NT2/D1 (cell line): Measurements from ENCODE around the gene CACNA1C.

ENCODE experiments used
- YY1 ChIP-seq: IDR thresholded peaks from 2 replicates; pipeline ENCODE4 v1.6.1; 2011; ENCODE audit not compliant: insufficient read length, insufficient read depth
- ZNF274 ChIP-seq: IDR thresholded peaks from 2 replicates; pipeline ENCODE4 v1.6.1; 2011; ENCODE audit warnings: mild to moderate bottlenecking, low read depth, low read length

- TF ChIP-seq ZNF274 (no peak), YY1 (no peak)
Observed at GRCh38 chr12:2642176-2642892, 589.5 kb downstream of the CACNA1C start.
